AG20443 (cell line): ENCODE measurements around the gene DDX39A.
A peak's percentile ranks its signal among the peaks of the same experiment; 100 is the strongest.
"Not testable (repeated sequence)": the region's sequence is repeated elsewhere in the genome, so short reads cannot be mapped to it uniquely, and the experiment has no call there.

ENCODE experiments used
- DNase-seq: peaks from one replicate; pipeline ENCODE4 v3.0.0; 2012; ENCODE audit warnings: low spot score, mixed read lengths

Gene DDX39A

DNA sequence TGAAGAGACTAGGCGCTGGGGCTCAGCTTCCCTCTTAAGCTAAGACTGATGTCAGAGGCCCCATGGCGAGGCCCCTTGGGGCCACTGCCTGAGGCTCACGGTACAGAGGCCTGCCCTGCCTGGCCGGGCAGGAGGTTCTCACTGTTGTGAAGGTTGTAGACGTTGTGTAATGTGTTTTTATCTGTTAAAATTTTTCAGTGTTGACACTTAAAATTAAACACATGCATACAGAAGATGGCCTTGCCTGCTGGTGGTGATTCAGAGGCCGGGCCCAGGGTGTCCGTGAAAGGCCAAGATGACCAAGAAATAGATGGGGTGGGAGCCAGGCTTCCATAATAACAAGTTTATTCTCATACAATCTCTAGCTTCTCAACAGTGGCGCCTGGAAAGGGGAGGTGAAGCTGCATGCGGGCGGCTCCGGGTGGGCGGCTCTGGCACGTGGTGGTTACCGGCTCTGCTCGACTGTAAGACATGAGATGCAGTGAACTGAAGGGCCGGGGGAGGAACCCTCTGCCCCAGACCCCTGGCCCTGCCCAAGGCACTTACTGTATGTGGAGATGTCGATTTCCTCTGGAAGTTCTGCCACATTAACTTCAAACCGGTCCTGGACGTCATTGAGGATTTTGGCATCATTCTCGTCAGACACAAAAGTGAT is 10.5 kb downstream of the DDX39A start:
- no peak for DNase-seq

DNA sequence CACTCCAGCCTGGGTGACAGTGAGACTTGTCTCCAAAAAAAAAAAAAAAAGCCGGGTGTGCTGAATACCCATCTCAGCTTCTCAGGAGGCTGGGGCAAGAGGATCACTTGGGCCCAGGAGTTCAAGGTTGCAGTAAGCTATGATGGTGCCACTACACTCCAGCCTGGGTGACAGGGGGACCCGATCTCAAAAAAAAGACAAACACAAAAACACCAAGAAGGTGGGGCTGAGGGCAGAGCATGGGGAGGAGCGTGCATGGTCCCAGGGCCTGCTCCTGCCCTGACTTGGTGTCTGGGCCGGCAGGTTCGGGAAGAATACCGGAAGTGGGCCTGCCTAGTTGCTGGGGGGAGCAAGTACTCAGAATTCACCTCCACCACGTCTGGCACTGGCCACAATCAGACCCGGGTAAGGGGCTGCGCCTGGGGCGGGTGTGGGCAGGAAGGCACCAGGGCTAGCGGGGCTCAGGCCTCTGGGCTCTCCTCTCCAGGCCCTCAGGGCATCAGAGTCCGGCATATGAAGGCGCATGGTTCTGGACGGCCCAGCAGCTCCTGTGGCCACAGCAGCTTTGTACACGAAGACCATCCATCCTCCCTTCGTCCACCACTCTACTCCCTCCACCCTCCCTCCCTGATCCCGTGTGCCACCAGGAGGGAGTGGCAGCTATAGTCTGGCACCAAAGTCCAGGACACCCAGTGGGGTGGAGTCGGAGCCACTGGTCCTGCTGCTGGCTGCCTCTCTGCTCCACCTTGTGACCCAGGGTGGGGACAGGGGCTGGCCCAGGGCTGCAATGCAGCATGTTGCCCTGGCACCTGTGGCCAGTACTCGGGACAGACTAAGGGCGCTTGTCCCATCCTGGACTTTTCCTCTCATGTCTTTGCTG is 11.3 kb downstream of the DDX39A start:
- DNase-seq: no peak

DNA sequence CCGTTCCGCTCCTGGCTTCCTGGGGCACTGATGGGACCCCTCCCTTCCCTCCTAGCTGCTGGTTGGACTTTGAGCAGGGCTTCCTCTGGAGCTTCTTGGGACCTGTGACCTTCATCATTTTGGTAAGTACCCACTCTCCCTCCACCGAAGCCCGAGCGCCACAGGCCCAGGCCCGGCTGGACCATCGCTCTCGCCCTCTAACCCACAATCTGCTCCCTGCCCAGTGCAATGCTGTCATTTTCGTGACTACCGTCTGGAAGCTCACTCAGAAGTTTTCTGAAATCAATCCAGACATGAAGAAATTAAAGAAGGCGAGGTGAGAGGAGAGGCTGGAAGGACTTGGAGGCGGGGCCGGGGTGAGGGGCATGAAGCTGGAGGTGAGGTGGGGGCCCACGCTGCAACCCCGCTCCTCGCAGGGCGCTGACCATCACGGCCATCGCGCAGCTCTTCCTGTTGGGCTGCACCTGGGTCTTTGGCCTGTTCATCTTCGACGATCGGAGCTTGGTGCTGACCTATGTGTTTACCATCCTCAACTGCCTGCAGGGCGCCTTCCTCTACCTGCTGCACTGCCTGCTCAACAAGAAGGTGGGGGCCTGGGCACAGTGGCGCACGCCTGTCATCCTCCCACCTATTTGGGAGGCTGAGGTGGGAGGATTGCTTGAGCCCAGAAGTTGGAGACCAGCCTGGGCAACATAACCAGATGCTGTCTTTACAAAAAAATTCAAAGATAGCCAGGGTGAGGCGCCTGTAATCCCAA is 12.3 kb downstream of the DDX39A start:
- DNase-seq: no peak

DNA sequence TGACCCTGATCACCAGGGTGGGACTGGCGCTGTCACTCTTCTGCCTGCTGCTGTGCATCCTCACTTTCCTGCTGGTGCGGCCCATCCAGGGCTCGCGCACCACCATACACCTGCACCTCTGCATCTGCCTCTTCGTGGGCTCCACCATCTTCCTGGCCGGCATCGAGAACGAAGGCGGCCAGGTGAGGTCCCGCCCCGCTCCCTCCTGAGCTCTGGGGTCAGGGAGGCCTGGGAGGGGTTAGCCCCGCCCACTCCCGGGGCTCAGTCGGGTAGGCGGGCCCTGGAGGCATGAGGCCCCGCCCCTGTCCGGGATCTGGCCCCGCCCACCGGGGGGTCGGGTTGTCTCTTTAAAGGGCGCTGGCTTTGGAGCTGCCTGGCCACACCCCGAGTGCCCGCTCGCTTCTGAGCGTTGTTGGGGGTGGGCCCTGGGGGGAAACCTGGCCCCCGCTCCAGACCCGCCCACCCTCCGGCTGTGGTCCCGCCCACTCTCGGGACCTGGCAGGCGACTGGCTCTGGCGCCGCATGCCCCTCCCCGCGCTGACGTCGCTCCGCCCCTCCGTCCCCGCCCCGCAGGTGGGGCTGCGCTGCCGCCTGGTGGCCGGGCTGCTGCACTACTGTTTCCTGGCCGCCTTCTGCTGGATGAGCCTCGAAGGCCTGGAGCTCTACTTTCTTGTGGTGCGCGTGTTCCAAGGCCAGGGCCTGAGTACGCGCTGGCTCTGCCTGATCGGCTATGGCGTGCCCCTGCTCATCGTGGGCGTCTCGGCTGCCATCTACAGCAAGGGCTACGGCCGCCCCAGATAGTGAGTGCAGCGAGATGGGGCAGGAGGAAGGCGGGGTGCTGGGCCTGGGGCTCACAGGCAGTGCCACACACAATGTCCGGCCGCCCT is 13.1 kb downstream of the DDX39A start:
- DNase-seq: peak; percentile 94

DNA sequence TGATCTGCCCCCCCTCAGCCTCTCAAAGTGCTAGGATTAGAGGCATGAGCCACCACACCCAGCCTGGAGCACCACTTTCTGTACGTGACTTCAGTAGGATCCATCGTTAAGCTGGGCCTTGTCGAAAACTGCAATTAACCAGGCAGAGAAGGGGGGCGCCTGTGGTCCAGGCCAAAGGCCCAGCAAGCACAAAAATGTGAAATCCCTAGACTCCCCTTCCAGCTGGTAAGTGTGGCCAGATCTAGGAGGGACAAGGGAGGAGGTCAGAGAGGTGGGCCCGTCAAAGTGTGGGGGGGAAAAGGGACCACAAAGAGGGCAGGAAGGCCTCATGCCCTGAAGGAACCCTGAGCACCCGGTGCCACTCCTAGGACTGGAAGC is 13.8 kb downstream of the DDX39A start:
- no peak for DNase-seq

DNA sequence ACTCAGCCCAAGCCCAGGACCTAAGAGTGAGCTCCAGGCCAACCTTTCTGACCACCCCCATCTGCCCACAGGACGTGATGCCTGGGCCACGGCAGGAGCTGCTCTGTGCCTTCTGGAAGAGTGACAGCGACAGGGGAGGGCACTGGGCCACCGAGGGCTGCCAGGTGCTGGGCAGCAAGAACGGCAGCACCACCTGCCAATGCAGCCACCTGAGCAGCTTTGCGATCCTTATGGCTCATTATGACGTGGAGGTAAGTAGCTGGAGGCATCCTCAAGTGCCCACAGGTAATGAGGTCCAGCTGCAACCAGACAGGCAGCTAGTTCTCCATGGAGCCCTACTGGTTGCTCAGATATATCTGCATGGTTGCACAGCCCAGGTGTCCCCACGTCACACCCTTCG is 14.8 kb downstream of the DDX39A start:
- DNase-seq: no peak

DNA sequence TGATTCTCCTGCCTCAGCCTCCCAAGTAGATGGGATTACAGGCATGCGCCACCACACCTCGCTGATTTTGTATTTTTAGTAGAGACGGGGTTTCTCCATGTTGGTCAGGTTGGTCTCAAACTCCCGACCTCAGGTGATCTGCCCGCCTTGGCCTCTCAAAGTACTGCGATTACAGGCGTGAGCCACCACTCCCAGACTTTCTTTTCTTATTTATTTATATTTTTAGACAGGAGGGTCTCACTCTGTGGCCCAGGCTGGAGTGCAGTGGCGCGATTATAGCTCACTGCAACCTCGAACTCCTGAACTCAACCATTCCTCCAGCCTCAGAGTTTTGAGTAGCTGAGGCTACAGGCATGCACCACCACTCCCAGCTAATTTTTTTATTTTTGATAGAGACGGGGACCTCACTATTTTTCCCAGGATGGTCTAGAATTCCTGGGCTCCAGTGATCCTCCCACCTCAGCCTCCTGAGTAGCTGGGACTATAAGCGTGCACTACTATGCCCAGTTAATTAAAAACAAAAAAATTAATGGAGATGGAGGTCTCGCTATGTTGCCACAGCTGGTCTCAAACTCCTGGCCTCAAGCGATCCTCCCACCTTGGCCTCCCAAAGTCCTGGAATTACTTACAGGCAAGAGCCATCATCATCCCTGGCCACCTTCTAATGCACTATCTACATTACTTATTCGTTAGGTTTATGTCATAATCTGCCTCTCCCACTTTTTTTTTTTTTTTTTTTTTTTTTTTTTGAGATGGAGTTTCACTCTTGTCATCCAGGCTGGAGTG is 15.8 kb downstream of the DDX39A start:
- DNase-seq: not testable (repeated sequence)

DNA sequence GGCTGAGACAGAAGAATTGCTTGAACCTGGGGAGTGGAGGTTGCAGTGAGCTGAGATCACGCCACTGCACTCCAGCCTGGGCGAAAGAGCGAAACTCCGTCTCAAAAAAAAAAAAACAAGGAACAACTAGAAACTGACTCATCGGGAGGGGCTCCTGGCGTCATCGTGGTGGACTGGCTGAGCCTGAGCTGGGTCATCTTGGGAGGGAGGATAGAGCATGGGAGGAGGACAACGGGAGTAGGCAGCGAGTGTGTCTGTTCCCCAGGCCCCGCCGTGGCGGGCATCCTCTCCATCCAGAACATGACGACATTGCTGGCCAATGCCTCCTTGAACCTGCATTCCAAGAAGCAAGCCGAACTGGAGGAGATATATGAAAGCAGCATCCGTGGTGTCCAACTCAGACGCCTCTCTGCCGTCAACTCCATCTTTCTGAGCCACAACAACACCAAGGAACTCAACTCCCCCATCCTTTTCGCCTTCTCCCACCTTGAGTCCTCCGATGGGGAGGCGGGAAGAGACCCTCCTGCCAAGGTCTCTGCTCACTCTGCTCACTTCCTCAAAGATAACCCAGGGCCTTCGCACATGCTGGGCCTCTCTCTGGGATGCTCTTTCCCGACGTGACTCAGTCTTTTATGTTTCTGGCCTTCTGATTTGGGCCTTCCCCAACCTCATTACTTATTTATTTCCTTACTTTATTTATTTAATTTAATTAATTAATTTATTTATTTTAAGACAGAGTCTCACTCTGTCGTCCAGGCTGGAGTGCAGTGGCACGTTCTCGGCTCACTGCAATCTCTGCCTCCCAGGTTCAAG is 16.6 kb downstream of the DDX39A start:
- DNase-seq: peak; percentile 93

DNA sequence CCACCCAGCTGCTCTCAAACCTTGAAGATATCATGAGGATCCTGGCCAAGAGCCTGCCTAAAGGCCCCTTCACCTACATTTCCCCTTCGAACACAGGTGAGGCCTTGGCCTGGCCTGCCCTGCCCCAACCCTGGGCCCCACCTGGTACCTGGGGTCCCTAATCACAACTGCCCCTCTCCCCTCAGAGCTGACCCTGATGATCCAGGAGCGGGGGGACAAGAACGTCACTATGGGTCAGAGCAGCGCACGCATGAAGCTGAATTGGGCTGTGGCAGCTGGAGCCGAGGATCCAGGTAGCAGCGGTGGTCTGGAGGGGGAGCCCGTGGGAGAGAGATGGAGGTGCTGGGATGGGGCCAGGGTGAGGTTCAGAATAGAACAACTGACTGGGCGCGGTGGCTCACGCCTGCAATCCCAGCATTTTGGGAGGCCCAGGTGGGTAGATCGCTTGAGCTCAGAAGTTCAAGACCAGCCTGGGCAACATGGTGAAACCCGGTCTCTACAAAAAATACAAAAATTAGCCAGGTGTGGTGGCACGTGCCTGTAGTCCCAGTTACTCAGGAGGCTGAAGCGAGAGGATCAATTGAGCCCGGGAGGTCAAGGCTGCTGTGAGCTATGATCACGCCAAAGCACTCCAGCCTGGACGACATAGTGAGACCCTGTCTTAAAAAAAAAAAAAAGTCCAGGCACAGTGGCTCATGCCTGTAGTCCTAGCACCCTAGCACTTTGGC is 17.5 kb downstream of the DDX39A start:
- no peak for DNase-seq

DNA sequence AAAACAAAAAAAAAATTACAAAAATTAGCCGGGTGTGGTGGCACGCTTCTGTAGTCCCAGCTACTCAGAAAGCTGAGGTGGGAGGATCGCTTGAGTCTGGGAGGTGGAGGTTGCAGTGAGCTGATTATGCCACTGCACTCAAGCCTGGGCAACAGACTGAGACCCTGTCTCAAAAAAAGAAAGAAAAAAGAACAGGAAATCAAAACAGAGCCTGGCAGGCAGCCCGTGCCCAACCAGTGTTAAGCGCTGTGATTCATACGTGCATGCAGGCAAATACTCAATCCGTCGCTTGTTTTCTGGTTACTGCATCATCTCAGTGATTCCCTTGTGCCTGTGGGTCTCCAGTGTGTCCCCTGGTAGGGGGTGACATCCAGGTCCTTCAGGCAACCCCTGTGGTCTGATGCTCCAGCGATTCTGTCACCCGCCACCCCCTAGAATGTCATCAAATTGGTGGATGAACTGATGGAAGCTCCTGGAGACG is 18.1 kb downstream of the DDX39A start:
- no peak for DNase-seq

DNA sequence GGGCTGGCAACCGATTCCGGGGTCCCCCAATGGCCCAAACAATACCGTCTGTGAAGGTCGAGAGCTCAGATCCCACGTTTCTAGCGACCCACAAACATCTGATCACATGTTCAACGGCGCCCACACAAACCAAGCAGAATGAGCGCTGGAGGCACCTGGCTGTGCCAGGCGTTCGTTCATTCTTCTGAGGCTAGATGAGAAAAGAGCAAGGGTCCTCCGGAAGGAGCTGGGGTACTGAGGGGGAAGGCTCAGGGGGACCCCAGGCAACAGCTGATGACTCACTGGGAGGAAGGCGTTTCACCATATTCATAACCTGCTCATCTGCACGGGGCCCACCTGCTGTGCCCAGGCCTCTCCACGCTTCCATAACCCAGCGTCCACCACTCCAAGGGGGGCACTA is 22.0 kb downstream of the DDX39A start:
- DNase-seq: not testable (repeated sequence)

DNA sequence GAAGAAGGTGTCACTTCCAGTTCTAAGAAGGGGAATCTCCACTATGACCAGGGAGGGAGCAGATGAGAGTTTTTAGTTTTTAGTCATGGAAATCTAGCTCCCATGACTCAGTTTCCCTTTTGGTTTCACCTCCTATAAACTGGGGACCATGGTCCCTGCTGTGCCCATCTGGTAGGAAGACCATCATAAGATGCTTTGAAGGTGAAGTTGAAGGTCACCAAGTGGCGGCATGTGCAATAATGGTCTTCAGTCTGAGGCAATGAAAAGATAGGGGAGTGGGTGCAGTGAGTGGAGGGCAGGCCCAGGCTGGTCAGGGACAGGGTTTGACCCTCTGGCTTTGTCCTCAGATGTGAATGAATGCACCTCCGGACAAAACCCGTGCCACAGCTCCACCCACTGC is 22.4 kb downstream of the DDX39A start:
- DNase-seq: not testable (repeated sequence)

DNA sequence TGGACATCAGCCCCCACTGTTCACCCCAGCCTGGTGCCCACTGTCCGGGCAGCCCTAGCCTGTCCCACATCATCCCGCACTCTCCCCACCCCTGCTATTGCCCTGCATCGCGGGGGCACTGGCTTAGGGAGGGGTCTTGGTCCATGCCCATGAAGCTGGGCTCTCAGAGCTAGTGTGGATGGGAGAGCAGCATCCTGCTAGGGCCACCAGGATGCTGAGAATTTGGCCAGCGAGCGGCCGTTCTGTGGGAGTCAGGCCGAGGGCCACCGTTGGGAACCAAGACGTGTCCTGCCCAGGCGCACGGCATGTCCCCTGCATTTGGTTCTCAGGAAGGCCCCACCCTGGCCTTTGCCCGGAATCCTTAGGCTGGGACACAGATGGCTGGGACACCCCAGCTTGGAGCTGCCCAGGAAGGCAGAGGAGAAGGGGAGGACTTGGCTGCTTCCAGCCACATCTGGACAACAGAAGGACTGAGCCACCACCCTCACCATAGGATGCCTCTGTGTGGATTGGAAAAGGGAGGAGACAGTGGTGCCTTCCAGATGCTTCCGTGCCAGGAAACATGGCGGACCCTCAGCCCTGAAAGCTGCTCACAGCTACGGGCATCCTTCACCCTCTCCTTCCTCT is 23.3 kb downstream of the DDX39A start:
- DNase-seq: peak; percentile 51

DNA sequence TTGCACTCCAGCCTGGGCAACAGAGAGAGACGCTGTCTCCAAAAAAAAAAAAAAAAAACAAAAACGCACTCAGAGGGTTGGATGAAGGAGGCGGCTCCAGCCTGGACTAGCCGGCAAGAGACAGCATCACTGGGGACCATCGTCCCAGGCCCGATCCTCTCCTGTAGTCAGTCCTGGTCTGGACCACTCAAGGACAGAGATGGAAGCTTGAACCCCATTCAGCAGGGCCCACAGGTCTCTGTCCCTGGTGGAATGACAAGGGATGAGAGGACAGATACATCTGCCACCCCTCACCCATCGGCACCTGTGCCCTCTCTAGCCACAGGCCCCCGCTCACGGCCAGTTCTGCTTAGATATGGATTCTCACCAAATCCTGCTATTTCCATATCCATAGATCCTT is 23.9 kb downstream of the DDX39A start:
- no peak for DNase-seq

DNA sequence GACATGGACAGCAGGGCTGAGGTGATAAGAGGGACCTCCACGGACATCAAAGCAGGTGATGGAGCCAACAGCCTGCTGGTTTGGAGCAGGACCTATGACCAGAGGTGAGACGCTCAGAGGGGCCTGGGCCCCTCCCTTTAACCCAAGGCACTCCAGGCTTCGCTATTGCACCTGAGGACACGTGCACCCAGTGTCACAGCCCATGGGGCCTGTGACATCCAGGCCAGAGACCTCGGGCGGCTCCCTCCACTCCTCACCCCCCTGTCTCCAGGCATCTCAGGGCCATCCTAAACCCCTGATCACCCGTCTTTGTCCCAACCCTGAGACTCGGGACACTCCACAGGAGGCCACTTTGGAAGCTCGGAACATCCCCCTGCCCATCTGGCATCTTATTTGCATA is 25.0 kb downstream of the DDX39A start:
- DNase-seq: no peak

DNA sequence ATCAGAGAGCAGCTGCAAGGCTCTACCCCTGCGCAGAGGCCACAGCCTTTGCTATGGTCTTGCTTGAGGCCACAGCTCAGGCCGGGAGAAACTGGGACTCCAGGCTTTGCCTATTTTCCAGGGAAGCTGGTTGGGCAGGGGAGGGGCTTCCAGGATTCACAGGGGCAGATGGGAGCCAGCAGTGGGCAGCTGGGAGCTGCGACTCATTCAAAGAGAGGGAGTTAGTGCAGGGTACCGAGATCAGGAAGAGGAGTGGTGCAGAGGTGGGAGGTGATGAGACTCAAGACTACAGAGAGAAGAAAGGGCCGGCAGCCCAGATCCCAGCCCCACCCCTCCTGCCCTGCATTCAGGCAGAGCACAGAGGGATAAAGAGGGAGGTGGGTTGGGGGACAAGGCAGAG is 25.8 kb downstream of the DDX39A start:
- DNase-seq: no peak

DNA sequence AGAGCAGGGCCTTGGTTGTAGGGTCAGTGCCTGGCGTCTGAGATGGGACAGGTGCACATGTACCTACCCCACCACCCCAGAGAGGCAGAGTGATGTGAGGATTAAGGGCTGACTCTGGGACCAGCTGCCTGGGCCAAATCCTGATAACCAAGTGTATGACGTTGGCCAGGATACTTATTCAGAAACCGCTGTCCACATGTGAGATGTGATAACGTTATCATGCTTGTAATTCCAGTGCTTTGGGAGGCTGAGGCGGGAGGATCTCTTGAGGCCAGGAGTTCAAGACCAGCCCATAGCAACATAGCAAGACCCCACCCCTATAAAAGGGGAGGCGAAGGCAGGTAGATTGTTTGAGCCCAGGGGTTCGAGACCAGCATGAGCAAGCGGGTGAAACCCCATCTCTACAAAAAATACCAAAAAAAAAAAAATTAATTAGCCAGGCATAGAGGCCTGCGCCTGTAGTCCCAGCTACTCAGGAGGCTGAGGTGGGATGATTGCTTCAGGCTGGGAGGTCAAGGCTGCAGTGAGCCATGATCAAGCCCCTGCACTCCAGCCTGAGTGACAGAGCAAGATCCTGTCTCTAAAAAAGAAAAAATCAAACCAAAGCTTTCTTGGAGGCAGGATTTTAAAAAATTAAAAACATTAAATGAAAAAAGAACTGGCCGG is 27.9 kb downstream of the DDX39A start:
- DNase-seq: no peak

DNA sequence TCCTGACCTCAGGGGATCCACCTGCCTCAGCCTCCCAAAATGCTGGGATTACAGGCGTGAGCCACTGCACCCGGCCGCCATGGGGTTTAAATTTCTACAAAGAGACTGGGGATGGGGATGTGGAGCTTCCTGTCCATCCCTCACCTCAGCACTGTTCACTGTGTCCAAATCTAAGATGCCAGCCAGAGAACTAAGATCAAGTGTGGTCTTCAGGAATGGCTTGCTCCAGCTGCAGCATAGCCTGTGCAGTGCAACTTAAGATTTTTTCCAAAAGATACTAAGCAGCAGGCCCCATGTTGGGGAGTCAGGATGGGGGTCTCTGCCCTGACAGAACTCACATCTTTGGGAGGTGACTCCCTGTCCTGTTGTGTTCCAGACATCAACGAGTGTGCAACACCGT is 28.6 kb downstream of the DDX39A start:
- no peak for DNase-seq
